K562 (cell line): ENCODE data around the gene CPN2. TPM values are rescaled to one million over a fixed set of nuclear protein-coding genes. Genes with fewer than 3 reads are reported as not detected.

Source experiments
- BACH1 ChIP-seq: fragments of 200-800 bp; sonication (Bioruptor generic); IDR thresholded peaks from 2 replicates; pipeline ENCODE4 v1.6.1; 2016; ENCODE audit warnings: missing genetic modification characterization, missing compliant biosample characterization
- BCL6 ChIP-seq: fragments of 250-450 bp; sonication (Bioruptor Pico); IDR thresholded peaks from 2 replicates; pipeline ENCODE4 v1.4.0; 2020
- C11orf30 ChIP-seq: fragments of 450-650 bp; IDR thresholded peaks from 2 replicates; pipeline ENCODE4 v1.6.1; 2016; ENCODE audit warnings: low read depth, mild to moderate bottlenecking
- ELK3 ChIP-seq: fragments of 450-650 bp; formaldehyde crosslinking; IDR thresholded peaks from 2 replicates; pipeline ENCODE4 v1.4.0; 2020; ENCODE audit warnings: mild to moderate bottlenecking
- ETV6 ChIP-seq, 3 experiments: fragments of 150-350 bp in 1 of 3; sonication (generic) in 1 of 3; formaldehyde crosslinking in 1 of 3; IDR thresholded peaks; 2 replicates each; pipeline versions ENCODE4 v1.6.1 to v1.8.0; 2014 to 2022; ENCODE audit warnings: borderline replicate concordance in 2 of 3, low read depth in 2 of 3, antibody characterized with exemption in 1 of 3, low read length in 1 of 3, mild to moderate bottlenecking in 1 of 3, missing genetic modification reagents in 1 of 3
- GTF2E2 ChIP-seq: fragments of 200-800 bp; sonication (Bioruptor generic); IDR thresholded peaks from 2 replicates; pipeline ENCODE4 v1.6.1; 2016; ENCODE audit warnings: missing genetic modification characterization, missing compliant biosample characterization
- HDAC3 ChIP-seq: fragments of 450-650 bp; IDR thresholded peaks from 2 replicates; pipeline ENCODE4 v1.6.1; 2018; ENCODE audit warnings: borderline replicate concordance, mild to moderate bottlenecking, moderate library complexity; ENCODE audit not compliant: partially characterized antibody
- HES1 ChIP-seq: fragments of 450-650 bp; IDR thresholded peaks from 2 replicates; pipeline ENCODE4 v1.6.1; 2016; ENCODE audit warnings: low read depth, mild to moderate bottlenecking, moderate library complexity
- KAT7 ChIP-seq: sonication (generic); formaldehyde crosslinking; IDR thresholded peaks from 2 replicates; pipeline ENCODE4 v1.8.0; 2022; ENCODE audit warnings: missing genetic modification reagents, mild to moderate bottlenecking, borderline replicate concordance
- MNT ChIP-seq, 2 experiments: fragments of 450-650 bp; conservative IDR thresholded peaks; 2 replicates each; pipeline ENCODE4 v1.6.1; 2017; ENCODE audit warnings: mild to moderate bottlenecking in 2 of 2, moderate library complexity in 2 of 2
- PRDM10 ChIP-seq: fragments of 450-650 bp; IDR thresholded peaks from 2 replicates; pipeline ENCODE4 v1.6.1; 2018; ENCODE audit not compliant: partially characterized antibody
- SREBF1 ChIP-seq: fragments of 150-350 bp; IDR thresholded peaks from 2 replicates; pipeline ENCODE4 v1.6.1; 2014; ENCODE audit warnings: antibody characterized with exemption, low read depth, low read length, borderline replicate concordance
- TEAD1 ChIP-seq, 2 experiments: fragments of 450-650 bp in 1 of 2; sonication (generic) in 1 of 2; formaldehyde crosslinking; IDR thresholded peaks; 2 replicates each; pipeline versions ENCODE4 v1.4.0 to v1.8.0; 2020 to 2022; ENCODE audit warnings: mild to moderate bottlenecking in 2 of 2, missing genetic modification reagents in 1 of 2
- ZBTB43 ChIP-seq: sonication (generic); formaldehyde crosslinking; IDR thresholded peaks from 2 replicates; pipeline ENCODE4 v1.8.0; 2023; ENCODE audit warnings: mild to moderate bottlenecking, missing genetic modification reagents
- ZNF436 ChIP-seq: fragments of 250-450, 450-650 bp; sonication (Bioruptor Pico); formaldehyde crosslinking; IDR thresholded peaks from 2 replicates; pipeline ENCODE4 v1.7.0; 2020; ENCODE audit warnings: mild to moderate bottlenecking
- ZNF696 ChIP-seq: fragments of 250-450 bp; sonication (Bioruptor Pico); conservative IDR thresholded peaks from 2 replicates; pipeline ENCODE4 v1.4.0; 2020; ENCODE audit warnings: mild to moderate bottlenecking, moderate library complexity
- polyA plus RNA-seq, 8 experiments: library from polyadenylated mRNA; depleted of rRNA in 4 of 8; stranded (reverse) in 5 of 8; unstranded in 3 of 8; fragments of >200 nt; fragmentation: Nextera tagmentation in 2 of 8; fragmentation: Illumina TruSeq in 1 of 8; extraction: Ambion mirVana in 2 of 8; extraction: Trizol in 1 of 8; gene quantifications; 2 replicates each; pipeline versions ENCODE4 v1.2.1 to v1.2.3, GENCODE V29; 2011 to 2014; ENCODE audit warnings: inconsistent platforms in 1 of 8, missing spikeins in 1 of 8
- total RNA-seq, 7 experiments: library from RNA; depleted of rRNA in 6 of 7; stranded (reverse); fragments of >200 nt in 6 of 7; fragmentation: Illumina TruSeq in 2 of 7; extraction: Trizol in 2 of 7; gene quantifications; 2 replicates each; pipeline versions ENCODE4 v1.2.1 to v1.2.3, GENCODE V29; 2011 to 2021; ENCODE audit warnings: low replicate concordance in 1 of 7

The CPN2 gene
- total and polyA plus RNA-seq, 9 of the 15 experiments (the other 6 are each of a cell fraction or from before 2014, with no cell fraction given) = not detected

- TF ChIP-seq TEAD1 (CRISPR knock-in tag; IDR thresholded peaks at IDR 0.05) = no peak; a peak in 2 of 4 replicates
- TF ChIP-seq HDAC3 = no peak
- no peak for TF ChIP-seq HES1
- no peak for TF ChIP-seq ZNF696 (CRISPR knock-in tag)
- no peak for TF ChIP-seq KAT7 (CRISPR knock-in tag)
- TF ChIP-seq BCL6 (CRISPR knock-in tag) = no peak
- TF ChIP-seq ZNF436 = no peak
- TF ChIP-seq C11orf30 = no peak
- TF ChIP-seq SREBF1 = no peak
- TF ChIP-seq GTF2E2 (tag) = no peak
- TF ChIP-seq ZBTB43 (CRISPR knock-in tag) = peak; percentile 33; the same call in 1 of the 2 replicates
- TF ChIP-seq ETV6 (IDR thresholded peaks at IDR 0.05; ENCODE audit: borderline replicate concordance in 1 of 2, low read depth in 2 of 2, low read length in 1 of 2) = no peak
- TF ChIP-seq ETV6 (CRISPR knock-in tag; IDR thresholded peaks at IDR 0.05; ENCODE audit: borderline replicate concordance) = no peak
- TF ChIP-seq PRDM10 = no peak
- no peak for TF ChIP-seq MNT (conservative IDR thresholded peaks at IDR 0.05)
- no peak for TF ChIP-seq BACH1
- TF ChIP-seq ELK3 (CRISPR knock-in tag) = no peak
These were observed 23.7 kb downstream of the CPN2 start (continued) for GRCh38 chr3:194327218-194328052.
